IgD-negative memory B cell (primary cell): ENCODE data around the gene YY2. TPM values are rescaled to one million over a fixed set of nuclear protein-coding genes. Genes with fewer than 3 reads are reported as not detected.
"Not testable (repeated sequence)": the region's sequence is repeated elsewhere in the genome, so short reads cannot be mapped to it uniquely, and the experiment has no call there.

Experiments used
- H3K27ac Mint-ChIP-seq, 3 donors: one replicate each; pipeline ENCODE4 v1.8.0; 2020 to 2022; ENCODE audit warnings: mild to moderate bottlenecking in 3 of 3, mixed read lengths in 3 of 3, moderate library complexity in 1 of 3
- H3K27me3 Mint-ChIP-seq: one replicate; pipeline ENCODE4 v1.8.0; 2021; ENCODE audit warnings: mixed read lengths
- H3K36me3 Mint-ChIP-seq: one replicate; pipeline ENCODE4 v1.8.0; 2020; ENCODE audit warnings: mild to moderate bottlenecking, mixed read lengths
- H3K4me1 Mint-ChIP-seq, 3 donors: one replicate each; pipeline ENCODE4 v1.8.0; 2020 to 2022; ENCODE audit warnings: mixed read lengths in 3 of 3, mild to moderate bottlenecking in 1 of 3
- H3K4me3 Mint-ChIP-seq, 4 donors: one replicate each; pipeline ENCODE4 v1.8.0; 2020 to 2022; ENCODE audit warnings: mild to moderate bottlenecking in 4 of 4, mixed read lengths in 4 of 4, moderate library complexity in 3 of 4
- H3K9me3 Mint-ChIP-seq, 3 donors: one replicate each; pipeline ENCODE4 v1.8.0; 2020 to 2021; ENCODE audit warnings: mixed read lengths in 3 of 3, mild to moderate bottlenecking in 1 of 3
- polyA plus RNA-seq: library from polyadenylated mRNA; unstranded; fragments of 300-500 nt; fragmentation: Illumina TruSeq; gene quantifications from one replicate; pipeline ENCODE4 v1.2.3, GENCODE V29; 2021

YY2 gene
- 0.43 TPM for polyA plus RNA-seq

DNA sequence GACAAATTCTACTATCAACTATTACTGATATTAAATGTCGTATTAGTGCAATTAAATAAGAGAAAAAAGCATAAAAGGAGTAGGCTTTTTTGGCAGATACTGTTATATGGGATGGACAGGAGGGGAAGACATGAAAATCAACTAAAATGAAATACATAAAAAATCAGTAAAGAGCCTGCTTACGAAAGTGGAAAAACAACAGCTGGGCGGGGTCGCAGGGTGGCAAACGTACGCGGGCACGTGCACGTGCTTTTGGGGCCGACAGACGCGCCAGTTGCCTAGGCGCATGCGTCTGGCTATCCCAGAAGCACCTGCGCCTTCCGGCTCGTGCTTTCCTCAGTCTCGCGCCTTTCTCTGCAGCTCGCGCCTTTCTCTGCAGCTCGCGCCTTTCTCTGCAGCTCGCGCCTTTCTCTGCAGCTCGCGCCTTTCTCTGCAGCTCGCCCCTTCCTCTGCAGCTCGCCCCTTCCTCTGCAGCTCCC, at the start of gene YY2:
Gene YY2, plus strand, starts transcription at position 51 of the 479 bp plus-strand sequence. CDS start 498 bp downstream, outside the sequence.
- H3K9me3 Mint-ChIP-seq: peaks cover 0 to 2% (median 0%) of the 10 kb centered on the region in 3 donors
- H3K27ac Mint-ChIP-seq: no peak within 1 kb of the TSS
- peaks cover 2% of the 10 kb centered on the region for H3K27me3 Mint-ChIP-seq
- H3K4me3 Mint-ChIP-seq: no peak within 1 kb of the TSS
- H3K4me1 Mint-ChIP-seq: no peaks in the 10 kb centered on the region
- peaks cover 7% of the 10 kb centered on the region for H3K36me3 Mint-ChIP-seq

DNA sequence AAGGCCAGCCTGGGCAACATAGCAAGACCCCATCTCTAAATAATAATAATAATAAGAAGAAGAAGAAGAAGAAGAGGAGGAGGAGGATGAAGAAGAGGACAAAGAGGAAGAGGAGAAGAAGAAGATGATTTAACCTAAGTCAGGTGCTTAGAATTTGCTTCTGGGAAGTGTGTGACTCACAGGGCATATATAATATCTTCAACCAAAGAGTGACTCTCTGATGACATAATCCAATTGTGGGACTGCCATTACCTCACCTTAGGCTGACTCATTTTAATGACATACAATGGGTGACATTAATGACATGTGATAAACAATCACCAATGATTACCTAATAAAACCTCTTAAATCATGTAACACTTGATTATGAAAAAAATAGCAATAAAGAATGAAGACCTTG, 49.1 kb upstream of the YY2 start:
- H3K36me3 Mint-ChIP-seq: peaks cover under 1% of the 10 kb centered on the region
- no peaks in the 10 kb centered on the region for H3K27me3 Mint-ChIP-seq

DNA sequence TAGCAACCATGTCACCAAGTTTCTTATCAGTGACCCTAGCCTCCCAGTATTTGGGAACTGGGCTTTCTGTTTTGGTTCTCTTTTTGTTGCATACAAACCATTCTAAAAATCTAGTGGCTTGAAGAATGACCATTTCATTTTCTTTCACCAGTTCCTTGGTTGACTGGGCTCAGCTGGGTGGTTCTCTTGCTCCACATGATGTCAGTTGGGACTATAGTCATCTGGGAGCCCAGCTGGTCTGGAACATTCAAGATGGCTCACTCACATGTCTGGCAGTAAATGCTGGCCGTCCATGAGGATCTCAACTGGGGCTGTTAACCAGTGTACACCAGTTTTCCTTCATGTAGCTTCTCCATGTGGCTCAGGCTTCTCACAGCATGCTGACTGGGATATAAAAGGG, 44.0 kb upstream of the YY2 start:
- no peaks in the 10 kb centered on the region for H3K4me1 Mint-ChIP-seq
- H3K36me3 Mint-ChIP-seq: no peaks in the 10 kb centered on the region
- H3K4me3 Mint-ChIP-seq: no peak overlapping the region
- no peaks in the 10 kb centered on the region for H3K27me3 Mint-ChIP-seq
- H3K9me3 Mint-ChIP-seq: no peaks in the 10 kb centered on the region
- H3K27ac Mint-ChIP-seq: no peak overlapping the region

More for the DNA sequence above, 49.1 kb upstream of the YY2 start:
- Mint-ChIP-seq H3K9me3 (no peaks in the 10 kb centered on the region), H3K4me1 (no peaks in the 10 kb centered on the region), H3K27ac (no peak overlapping the region), H3K4me3 (no peak overlapping the region)

DNA sequence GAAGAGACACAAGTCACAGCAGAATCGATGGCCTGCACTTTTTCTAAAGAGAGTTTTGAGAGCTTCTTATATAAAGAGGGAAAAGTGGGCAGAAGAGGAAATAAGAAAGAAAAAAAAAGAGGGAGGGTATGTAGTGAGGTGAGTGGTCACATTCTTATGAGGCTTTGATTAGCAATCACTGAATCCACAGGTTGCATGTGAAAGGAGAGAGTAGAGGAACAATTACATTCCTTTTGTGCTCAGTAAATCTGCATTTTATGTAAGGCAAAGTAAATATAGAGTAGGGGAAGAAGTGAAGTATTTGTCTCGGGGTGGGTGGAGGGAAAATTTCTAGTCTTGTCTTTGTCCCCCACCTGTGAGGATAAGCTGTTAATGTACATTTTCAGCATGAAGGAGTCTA, 43.2 kb upstream of the YY2 start:
- H3K9me3 Mint-ChIP-seq: peaks cover 0 to 2% (median 0%) of the 10 kb centered on the region in 3 donors
- no peaks in the 10 kb centered on the region for H3K27me3 Mint-ChIP-seq
- no peak overlapping the region for H3K27ac Mint-ChIP-seq
- H3K36me3 Mint-ChIP-seq: no peaks in the 10 kb centered on the region
- no peaks in the 10 kb centered on the region for H3K4me1 Mint-ChIP-seq
- H3K4me3 Mint-ChIP-seq: no peak overlapping the region

DNA sequence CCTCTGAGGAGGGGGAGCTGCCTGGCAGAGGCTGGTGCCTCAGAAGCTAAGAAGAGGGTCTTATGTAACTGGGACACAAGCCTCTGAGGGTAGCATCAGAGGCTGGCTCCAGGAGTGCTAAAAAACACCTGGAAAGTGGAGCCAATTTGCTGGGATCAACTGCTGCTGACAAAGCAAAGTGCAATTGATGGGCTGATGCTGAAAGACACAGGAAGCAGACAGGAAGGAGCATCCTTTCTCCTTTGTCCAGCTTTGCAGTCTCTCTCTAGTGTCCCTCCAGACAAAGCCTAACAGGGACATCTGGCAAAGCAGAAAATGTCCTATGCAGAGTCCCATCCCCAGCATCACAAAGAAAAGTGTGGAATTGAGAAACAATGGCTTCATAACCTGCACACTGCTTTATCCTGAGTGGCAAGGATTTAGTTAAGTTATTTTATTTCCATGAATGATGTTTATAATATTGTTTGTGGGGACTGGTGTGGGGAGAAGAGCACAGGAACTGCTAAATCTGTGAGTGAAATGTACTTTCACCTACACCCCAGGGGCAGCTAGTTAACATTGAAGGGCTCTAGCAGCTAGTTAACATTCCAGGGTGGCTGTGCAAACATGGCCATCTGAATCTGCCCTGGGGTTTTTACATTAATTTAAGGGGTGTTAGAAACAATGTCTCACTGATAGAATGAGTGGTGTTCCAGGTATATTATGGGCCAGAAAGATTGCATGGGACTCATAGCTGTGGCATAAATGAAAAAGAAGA, 42.0 kb upstream of the YY2 start:
- H3K27me3 Mint-ChIP-seq: no peaks in the 10 kb centered on the region
- H3K27ac Mint-ChIP-seq: no peak overlapping the region
- H3K36me3 Mint-ChIP-seq: no peaks in the 10 kb centered on the region
- H3K4me1 Mint-ChIP-seq: no peaks in the 10 kb centered on the region
- no peak overlapping the region for H3K4me3 Mint-ChIP-seq
- peaks cover 0 to 2% (median 0%) of the 10 kb centered on the region in 3 donors for H3K9me3 Mint-ChIP-seq

DNA sequence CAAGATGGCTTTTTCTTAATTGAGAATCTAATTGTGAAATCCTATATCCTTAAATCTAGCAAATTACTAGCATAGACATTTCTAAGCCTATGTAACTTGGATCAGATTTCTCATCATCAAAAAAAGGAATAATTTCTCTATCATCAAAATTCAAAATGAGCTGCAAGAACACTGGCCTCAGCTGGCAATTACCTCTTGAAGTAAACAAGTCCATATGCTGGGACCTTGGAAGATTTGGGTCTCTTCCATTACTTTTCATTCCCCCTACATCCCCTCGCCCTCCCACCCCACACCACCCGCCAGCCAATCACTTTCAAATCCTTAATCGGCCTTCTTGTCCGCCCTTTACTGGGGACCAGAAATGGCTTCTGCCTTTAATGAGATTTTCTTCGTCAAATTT, 39.7 kb upstream of the YY2 start:
- Mint-ChIP-seq H3K9me3 (peaks cover 0 to 2% (median 0%) of the 10 kb centered on the region in 3 donors), H3K27ac (no peak overlapping the region), H3K4me1 (no peaks in the 10 kb centered on the region), H3K4me3 (no peak overlapping the region), H3K36me3 (no peaks in the 10 kb centered on the region), H3K27me3 (no peaks in the 10 kb centered on the region)

DNA sequence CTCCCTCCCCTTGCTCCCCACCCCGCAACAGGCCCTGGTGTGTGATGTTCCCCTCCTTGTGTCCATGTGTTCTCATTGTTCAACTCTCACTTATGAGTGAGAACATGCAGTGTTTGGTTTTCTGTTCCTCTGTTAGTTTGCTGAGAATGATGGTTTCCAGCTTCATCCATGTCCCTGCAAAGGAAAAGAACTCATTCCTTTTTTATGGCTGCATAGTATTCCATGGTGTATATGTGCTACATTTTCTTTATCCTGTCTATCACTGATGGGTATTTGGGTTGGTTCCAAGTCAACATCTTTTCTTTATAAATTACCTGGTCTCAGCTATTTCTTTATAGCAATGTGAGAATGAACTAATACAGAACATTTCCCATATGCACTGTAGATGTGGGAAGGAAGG, 35.6 kb upstream of the YY2 start:
- not testable (repeated sequence) for H3K4me1 Mint-ChIP-seq, H3K36me3 Mint-ChIP-seq, H3K9me3 Mint-ChIP-seq, H3K27me3 Mint-ChIP-seq, H3K4me3 Mint-ChIP-seq
- H3K27ac Mint-ChIP-seq: peak overlapping the region in 1 of 3 donors; percentile 84

DNA sequence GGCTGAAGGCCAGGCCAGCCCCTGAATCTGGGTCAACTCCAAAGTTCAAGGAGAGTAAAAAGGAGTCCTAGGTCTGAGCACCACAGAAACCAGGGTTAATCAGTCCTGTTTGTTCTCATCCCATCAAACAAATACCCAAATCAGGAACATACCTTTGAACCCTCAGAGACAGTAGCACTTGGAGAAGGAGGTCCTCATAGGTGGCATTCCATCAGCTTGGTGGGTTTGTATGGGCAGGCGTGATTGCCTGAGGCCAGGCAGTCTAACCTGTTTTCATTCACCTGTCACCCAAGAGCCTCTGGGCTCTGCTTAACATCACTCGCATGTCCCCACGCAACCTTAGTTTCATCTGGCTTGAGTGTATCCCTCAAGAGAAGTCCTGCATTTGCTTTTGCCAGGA, 33.9 kb upstream of the YY2 start:
- H3K36me3 Mint-ChIP-seq: no peaks in the 10 kb centered on the region
- no peak overlapping the region for H3K27ac Mint-ChIP-seq
- no peaks in the 10 kb centered on the region for H3K4me1 Mint-ChIP-seq
- H3K27me3 Mint-ChIP-seq: no peaks in the 10 kb centered on the region
- H3K4me3 Mint-ChIP-seq: no peak overlapping the region
- H3K9me3 Mint-ChIP-seq: peaks cover 0 to 2% (median 0%) of the 10 kb centered on the region in 3 donors

DNA sequence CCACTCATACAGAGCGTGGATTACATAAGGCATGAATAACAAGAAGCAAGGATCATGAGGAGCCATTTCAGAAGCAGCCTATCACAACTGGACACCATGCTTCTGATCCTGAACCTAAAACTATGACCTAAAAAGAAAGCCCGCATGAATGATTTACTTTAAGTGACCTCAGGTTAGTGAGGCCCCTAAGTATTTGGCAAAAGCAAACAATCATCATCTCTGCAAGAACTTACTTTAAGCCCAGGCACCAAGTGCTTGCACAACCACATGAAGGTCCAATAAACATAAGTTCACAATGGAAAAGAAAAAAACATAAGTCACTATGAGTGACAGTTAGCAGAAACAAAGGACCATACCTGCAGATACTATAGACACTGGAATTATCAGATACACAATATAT, 24.3 kb upstream of the YY2 start:
- no peaks in the 10 kb centered on the region for H3K9me3 Mint-ChIP-seq
- H3K4me3 Mint-ChIP-seq: no peak overlapping the region
- no peaks in the 10 kb centered on the region for H3K4me1 Mint-ChIP-seq
- peaks cover 2% of the 10 kb centered on the region for H3K36me3 Mint-ChIP-seq
- H3K27me3 Mint-ChIP-seq: peaks cover 3% of the 10 kb centered on the region
- H3K27ac Mint-ChIP-seq: no peak overlapping the region

DNA sequence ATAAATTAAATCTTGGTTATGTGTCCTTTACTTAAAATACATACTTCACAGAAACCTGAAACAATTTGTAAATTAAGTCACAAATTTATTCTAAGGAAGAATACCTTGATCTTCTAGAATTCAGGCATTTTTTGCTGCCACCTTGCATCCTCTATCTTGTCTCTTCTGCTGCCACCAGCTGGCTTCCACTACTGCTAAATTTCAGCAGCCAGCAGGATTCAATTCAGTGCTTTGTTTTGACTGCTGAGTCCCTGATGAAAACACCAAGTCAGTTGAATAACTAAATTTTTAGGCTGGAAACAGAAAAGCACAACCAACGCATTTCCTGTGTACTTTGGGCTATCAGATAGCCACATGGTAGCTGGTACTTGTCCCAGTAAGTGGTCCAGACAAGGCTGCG, 18.7 kb upstream of the YY2 start:
- Mint-ChIP-seq H3K36me3 (no peaks in the 10 kb centered on the region), H3K4me3 (peak overlapping the region in 1 of 4 donors; percentile 48), H3K27ac (no peak overlapping the region), H3K27me3 (no peaks in the 10 kb centered on the region), H3K9me3 (peaks cover 0 to 2% (median 1%) of the 10 kb centered on the region in 3 donors), H3K4me1 (peaks cover 6 to 16% (median 8%) of the 10 kb centered on the region in 3 donors)

DNA sequence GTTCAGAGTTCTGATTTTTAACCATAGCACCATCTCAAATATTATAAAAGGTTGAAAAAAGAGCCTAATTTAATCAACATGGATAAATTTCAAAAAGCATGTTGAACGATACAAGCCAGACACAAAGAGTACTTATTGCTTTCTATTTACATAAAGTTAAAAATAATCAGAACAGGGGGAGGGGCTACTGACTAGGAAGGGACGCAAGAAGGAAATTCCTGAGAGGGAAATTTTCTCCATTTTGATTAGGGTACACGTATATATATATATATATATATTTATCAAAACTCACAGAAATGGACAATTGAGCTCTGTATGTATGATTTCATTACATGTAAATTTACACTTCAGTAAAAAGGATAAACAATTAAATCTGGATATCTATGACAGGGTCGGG, 16.9 kb upstream of the YY2 start:
- no peaks in the 10 kb centered on the region for H3K36me3 Mint-ChIP-seq
- peak overlapping the region; percentile 72 to 90 (median 89) for H3K27ac Mint-ChIP-seq
- peaks cover 1% of the 10 kb centered on the region for H3K27me3 Mint-ChIP-seq
- peaks cover 6 to 16% (median 8%) of the 10 kb centered on the region in 3 donors for H3K4me1 Mint-ChIP-seq
- peak overlapping the region; percentile 90 to 97 (median 92) for H3K4me3 Mint-ChIP-seq
- H3K9me3 Mint-ChIP-seq: peaks cover 0 to 2% (median 1%) of the 10 kb centered on the region in 3 donors

DNA sequence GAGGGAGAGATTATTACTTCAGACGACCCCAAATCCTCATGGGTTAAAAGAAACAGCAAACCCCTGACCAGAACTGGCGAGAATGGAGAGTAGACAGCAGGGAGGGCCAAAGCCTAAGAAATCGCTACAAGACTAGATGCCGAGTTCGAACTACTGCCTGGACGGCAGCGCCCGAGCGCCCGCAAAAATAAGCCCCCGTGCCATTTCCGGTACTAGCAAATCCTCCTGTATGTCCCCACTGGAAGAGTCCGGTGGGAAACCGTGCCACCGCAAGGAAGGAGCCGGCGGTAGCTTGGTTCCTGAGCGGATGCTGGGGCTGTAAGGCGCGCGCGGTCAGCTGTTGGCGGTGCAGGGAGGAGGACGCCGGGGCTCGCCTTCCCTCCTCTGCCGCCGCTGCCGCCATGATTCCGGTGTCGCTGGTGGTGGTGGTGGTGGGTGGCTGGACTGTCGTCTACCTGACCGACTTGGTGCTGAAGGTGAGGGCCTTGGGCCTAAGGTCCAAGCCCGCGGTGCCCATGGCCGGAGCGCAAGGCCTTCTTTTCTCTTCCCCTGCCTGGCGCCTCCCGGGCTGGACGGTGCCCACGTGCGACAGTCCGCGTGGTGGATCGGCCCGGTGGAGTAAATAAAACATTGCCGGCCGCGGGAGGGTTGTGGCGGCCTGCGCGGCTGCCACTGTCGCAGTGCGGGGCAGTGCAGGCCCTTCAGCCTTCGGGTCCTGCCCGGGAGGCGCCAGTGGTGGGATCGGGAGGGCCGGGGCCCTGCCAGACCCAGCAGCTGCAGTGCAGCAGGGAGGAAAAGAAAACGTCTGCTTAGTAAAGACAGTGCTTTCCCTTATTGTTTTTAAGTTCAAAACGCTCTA, 16.2 kb upstream of the YY2 start, which contains the start of gene MBTPS2:
Gene MBTPS2, plus strand, starts transcription at position 284 of the 859 bp plus-strand sequence. Its CDS starts 118 bp downstream, at position 402.
- H3K27ac Mint-ChIP-seq: peak within 1 kb of the TSS; percentile 72 to 90 (median 89)
- H3K4me3 Mint-ChIP-seq: peak within 1 kb of the TSS; percentile 90 to 97 (median 92)
- H3K27me3 Mint-ChIP-seq: peaks cover 1% of the 10 kb centered on the region
- H3K36me3 Mint-ChIP-seq: no peaks in the 10 kb centered on the region
- peaks cover 0 to 2% (median 1%) of the 10 kb centered on the region in 3 donors for H3K9me3 Mint-ChIP-seq
- H3K4me1 Mint-ChIP-seq: peaks cover 6 to 16% (median 8%) of the 10 kb centered on the region in 3 donors

DNA sequence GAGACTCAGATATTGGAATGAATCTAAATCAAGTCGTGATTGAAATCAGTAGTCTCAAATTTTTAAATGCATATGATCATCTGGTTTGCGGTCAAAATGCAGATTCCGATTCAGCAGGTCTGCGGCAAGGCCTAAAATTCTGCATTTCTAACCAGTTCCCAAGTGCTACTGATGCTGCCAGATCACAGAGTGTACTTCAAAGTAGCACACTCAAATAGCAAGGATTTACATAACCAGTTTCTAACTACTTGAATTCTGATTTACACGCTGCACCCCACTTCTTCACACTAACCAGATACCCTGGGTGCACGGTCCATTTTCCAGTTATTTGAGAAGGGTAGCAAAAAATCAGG, 15.6 kb upstream of the YY2 start:
- Mint-ChIP-seq H3K27me3 (peaks cover 1% of the 10 kb centered on the region), H3K4me1 (peaks cover 7 to 16% (median 8%) of the 10 kb centered on the region in 3 donors), H3K27ac (peak overlapping the region; percentile 52 to 73 (median 72)), H3K4me3 (peak overlapping the region; percentile 90 to 97 (median 92)), H3K9me3 (peaks cover 0 to 2% (median 1%) of the 10 kb centered on the region in 3 donors), H3K36me3 (peaks cover under 1% of the 10 kb centered on the region)

DNA sequence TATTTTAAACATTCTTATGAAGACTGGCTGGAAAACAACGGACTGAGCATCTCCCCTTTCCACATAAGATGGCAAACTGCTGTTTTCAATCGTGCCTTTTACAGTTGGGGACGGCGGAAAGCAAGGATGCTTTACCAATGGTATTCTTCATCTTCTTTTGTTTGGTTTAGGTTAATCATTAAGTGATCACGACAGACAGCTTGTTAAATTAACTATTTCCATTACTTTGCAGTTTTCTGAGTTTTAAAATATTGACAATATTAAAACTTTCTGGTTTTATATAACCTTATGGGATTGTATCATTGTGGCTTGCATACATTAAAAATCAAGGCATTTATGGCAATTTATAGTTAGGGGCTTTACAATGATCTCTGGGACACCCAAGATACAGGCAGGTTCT, 12.6 kb upstream of the YY2 start:
- H3K36me3 Mint-ChIP-seq: peaks cover 3% of the 10 kb centered on the region
- H3K27me3 Mint-ChIP-seq: peaks cover 1% of the 10 kb centered on the region
- no peak overlapping the region for H3K4me3 Mint-ChIP-seq
- H3K9me3 Mint-ChIP-seq: peaks cover 0 to 1% (median 0%) of the 10 kb centered on the region in 3 donors
- H3K27ac Mint-ChIP-seq: no peak overlapping the region
- peaks cover 7 to 16% (median 8%) of the 10 kb centered on the region in 3 donors for H3K4me1 Mint-ChIP-seq

DNA sequence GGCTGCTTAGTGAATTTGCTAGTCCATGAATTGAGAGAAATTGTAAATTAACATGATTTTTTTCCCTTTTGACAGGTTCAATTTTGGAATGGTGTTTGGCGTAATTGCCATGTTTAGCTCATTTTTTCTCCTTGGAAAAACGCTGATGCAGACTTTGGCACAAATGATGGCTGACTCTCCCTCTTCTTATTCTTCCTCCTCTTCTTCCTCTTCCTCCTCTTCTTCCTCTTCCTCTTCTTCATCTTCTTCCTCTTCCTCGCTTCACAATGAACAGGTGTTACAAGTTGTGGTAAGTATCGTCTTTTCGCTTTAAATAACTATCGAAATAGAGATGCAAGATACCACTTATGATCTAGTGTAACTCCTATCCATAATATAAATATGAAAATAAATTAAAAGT, 10.7 kb upstream of the YY2 start:
- peaks cover 4 to 6% (median 5%) of the 10 kb centered on the region in 3 donors for H3K4me1 Mint-ChIP-seq
- peak overlapping the region in 1 of 3 donors; percentile 63 for H3K27ac Mint-ChIP-seq
- H3K4me3 Mint-ChIP-seq: no peak overlapping the region
- H3K27me3 Mint-ChIP-seq: peaks cover 1% of the 10 kb centered on the region
- H3K9me3 Mint-ChIP-seq: no peaks in the 10 kb centered on the region
- H3K36me3 Mint-ChIP-seq: peaks cover 3% of the 10 kb centered on the region
